GM18507 (cell line): Measurements from ENCODE around the gene SLC26A1.
"Not testable (repeated sequence)": the region's sequence is repeated elsewhere in the genome, so short reads cannot be mapped to it uniquely, and the experiment has no call there.

Source experiments
- DNase-seq: peaks from one replicate; pipeline ENCODE4 v3.0.0; 2011; ENCODE audit warnings: low read depth; ENCODE audit not compliant: insufficient read length; ENCODE audit errors: extremely low spot score
- FAIRE-seq: peaks from 2 replicates; lab custom pipeline; 2011; peaks lifted over from hg19 to GRCh38; lab: Jason Lieb, UNC

SLC26A1 gene

DNA sequence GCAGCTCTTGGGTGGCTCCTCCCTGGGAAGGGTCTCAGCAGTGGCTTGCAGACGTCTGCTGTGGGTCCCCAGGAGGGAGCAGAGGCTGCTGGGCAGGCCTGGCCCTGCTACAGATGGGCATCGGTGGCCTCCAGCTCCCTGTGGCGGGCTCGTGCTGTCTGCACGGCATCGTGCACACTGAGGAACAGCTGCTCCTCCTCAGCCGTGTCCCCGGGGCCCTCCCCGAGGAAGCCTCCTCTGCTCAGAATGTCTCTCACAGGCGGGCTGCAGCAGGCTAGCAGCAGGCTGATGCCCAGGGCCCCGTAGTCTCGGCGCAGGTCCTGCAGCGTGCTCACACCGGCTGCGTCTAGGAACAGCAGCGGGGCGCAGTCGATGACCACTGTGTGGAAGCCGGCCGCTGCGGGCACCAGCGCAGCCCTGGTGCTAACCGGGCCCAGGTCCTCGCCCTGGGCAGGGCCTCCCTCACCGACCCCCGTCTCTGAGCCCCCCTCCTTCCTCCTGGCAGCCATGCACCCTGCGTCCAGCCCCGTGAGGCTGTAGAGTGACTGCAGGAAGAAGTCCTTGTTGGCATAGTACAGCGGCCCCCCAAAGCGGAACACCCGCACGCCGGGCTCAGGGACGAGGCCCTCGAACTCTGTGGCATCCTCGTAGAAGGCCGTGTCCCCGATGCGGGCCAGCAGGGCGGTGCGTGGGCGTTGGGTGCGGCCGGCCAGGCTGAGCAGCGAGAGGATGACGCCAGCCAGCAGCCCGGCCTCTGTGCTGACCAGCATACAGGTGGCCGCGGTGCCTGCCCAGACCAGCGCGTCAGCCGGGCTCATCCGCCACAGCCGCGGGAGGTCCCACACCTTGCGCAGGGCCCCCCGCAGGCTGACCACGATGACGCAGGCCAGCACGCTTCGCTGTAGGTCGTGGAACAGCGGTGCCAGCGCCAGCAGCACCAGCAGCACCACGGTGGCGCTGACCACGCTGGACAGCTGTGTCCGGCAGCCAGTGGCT is 4.2 kb downstream of the SLC26A1 start:
- FAIRE-seq: no peak

DNA sequence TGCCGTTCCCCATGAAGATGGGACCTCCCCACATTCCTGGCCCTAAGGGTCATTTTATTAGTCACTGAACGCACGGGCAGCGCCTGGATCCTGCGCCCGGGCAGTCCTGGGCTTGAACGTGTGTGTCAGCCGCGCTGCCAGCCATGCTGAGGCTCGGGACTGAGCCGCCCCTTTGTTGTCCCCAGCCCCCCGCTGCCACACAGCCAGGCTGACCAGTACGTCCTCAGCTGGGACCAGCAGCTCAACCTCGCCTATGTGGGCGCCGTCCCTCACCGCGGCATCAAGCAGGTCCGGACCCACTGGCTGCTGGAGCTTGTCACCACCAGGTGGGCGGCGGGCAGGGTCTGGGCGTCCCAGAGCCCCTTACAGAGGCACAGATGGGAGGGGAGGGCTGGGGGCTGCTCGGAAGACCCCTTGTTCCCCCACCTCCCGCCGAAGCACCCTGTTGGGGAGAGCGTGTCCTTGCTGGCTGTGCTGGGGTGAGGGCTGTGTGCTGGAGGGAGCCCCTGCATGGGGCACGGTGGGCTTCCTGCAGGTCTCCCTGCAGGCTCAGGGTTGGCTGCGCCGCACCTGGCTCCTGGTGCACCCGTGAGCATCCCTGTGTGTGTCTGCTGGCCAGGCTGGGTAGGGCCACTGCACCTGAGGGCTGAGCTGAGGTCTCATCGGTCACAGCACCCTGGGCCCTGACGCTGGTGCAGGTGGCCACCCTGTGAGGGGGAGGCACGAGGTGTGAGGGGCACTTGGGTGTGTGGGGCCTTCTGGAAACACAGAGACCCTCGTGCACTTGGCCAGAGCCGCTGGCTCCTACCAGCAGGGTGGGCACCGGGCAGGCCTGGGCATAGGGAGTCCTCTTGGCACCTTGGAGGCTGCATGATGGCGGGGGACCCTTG is 5.3 kb downstream of the SLC26A1 start:
- FAIRE-seq: no peak

More for the DNA sequence above, 4.2 kb downstream of the SLC26A1 start:
- DNase-seq: no peak

DNA sequence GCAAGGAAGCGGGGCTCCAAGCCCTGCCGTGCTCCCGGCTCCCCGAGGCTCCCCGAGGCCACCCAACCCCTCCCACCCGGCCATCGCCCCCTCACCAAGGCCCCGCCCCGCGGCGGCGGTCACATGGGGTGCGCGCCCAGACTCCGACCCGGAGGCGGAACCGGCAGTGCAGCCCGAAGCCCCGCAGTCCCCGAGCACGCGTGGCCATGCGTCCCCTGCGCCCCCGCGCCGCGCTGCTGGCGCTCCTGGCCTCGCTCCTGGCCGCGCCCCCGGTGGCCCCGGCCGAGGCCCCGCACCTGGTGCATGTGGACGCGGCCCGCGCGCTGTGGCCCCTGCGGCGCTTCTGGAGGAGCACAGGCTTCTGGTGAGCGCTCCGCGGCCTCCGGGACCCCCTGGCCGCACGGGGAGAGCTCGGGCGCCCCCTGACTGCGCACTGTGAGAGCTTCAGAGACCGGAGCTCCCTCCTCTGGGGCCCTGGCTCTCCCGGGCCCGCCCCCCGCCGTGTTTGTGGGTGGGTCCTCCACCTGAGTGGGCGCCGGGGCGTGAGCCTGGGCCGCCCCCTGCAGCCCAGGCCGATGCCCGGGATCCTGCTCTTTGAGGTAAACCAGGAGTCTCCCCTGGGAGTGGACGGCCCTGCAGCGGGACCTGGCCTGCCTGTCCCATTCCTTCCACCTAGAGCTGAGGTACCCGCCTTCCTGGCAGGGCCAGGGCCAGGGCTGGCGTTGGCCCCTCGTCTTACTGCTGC is 6.2 kb downstream of the SLC26A1 start, which contains the start of gene IDUA:
Gene IDUA (plus strand): TSS at position 166 of the 745 bp plus-strand sequence. CDS start 41 bp downstream, at position 207.
- FAIRE-seq (peak; percentile 54), DNase-seq (peak; percentile 67)

More for the DNA sequence above, 5.3 kb downstream of the SLC26A1 start:
- no peak for DNase-seq

DNA sequence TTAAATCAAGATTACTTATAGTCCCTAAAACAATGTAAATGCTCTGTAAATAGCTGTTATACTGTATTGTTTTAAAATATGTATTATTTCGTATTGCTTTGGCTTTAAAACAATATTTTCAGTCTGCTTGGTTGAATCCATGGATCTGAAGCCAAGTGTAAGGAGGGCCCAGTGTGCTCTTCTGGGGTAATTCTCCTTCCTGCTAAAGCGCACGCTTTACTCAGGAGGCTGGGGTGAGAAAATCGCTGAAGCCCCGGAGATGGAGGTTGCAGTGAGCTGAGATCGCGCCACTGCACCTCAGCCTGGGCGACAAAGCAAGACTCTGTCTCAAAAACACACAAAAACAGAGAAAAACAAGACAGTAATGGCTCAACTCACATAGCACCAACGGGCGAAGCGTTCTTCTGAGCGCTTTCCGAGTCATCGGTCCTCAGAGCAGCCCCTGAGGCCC is 6.8 kb downstream of the SLC26A1 start:
- no peak for FAIRE-seq
- no peak for DNase-seq

DNA sequence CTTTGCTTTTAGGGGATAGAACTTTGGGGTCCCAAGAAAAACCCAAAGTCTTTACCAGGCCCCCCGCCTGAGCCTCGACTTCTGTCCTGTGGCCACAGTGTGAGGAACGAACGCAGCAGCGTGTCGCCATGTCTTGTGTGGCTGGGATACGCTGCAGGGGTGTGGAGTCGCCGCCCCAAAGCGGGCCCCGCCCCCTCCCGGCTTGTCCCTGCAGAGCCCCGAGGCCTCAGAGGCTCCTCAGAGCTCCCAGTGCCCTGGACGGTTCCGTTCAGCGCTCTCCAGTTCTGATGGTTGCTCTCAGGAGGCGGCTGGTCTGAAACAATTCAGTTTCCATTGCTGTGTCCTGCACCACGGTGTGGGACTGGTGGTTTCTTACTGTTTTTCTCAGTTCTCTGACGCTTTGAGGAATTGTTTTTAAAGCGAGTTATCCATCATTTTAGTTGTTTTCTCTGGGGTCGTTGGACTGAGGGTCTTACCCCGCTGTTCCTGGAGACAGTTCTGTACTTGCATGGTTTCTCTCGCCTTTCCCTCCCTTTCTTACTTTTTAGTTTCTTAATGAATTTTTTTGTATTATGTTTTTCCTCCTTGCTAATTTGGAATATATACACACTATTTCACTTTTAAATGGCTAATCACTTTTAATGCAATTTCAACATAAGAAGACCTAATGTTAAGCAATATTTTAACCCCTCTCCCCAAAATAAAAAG is 7.9 kb downstream of the SLC26A1 start:
- DNase-seq: no peak
- no peak for FAIRE-seq

DNA sequence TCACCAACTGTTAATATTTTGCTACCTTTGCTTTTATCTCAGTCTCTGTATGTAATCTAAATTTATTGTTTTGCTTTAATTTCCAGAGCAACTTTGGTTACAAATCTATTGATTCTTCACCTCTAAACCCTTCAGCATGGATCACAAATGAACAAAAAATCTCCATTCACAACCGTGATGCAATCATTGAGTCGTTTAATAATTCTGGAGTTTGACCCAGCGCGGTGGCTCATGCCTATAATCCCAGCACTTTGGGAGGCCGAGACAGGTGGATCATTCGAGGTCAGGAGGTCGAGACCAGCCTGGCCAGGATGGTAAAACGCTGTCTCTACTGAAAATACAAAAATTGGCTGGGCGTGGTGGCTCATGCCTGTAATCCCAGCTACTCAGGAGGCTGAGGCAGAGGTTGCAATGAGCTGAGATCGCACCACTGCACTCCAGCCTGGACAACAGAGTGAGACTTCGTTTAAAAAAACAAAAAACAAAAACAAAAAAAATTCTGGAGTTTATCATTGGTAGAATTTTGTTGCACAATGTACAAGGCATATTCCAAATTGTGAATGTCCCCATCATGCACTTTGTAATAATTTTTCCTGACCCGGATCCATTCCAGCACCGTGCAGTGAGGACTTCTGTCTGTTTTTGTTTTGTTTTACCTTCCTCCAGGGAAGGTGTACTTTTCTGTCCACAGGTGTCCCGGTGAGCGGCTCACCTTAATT is 8.7 kb downstream of the SLC26A1 start:
- FAIRE-seq: no peak
- DNase-seq: no peak

DNA sequence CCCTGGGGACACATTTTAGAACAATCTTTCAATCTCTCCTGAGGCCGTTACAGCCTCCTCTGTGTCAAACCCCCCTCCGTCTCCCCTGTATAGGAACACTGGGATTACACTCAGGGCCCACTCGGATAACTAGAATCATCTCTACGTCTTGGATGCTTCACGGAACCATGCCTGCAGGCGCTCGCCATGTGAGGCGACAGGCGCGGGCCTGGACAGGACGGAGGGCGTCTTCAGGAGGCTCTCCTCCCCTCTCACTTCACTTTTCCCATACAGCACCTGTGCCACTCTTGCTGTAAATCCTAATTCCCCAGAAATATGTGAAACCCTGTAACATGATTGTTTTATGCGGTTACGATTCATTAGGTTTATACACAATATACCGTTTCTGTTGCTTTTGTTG is 10.4 kb downstream of the SLC26A1 start:
- no peak for FAIRE-seq
- no peak for DNase-seq

DNA sequence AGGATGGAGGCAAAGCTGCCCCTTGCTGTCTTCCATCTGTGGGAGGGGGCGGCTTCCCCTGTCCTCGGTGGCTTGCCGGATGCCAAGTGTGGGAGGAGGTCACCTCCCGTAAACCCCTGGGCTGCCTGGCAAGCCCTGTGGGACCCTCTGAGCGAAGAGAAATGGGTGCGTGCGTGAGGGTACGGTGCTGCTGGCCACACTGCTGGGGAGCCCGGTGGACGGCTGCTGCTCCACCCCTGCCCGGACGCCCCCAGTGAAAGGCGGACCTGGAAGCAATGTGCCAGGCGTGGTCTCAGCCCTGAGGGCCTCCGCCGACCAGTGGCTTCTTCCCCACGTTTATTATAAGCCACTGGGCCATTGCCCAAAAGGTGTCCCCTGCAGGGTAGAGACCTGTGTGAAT is 10.9 kb downstream of the SLC26A1 start:
- FAIRE-seq (no peak), DNase-seq (no peak)

DNA sequence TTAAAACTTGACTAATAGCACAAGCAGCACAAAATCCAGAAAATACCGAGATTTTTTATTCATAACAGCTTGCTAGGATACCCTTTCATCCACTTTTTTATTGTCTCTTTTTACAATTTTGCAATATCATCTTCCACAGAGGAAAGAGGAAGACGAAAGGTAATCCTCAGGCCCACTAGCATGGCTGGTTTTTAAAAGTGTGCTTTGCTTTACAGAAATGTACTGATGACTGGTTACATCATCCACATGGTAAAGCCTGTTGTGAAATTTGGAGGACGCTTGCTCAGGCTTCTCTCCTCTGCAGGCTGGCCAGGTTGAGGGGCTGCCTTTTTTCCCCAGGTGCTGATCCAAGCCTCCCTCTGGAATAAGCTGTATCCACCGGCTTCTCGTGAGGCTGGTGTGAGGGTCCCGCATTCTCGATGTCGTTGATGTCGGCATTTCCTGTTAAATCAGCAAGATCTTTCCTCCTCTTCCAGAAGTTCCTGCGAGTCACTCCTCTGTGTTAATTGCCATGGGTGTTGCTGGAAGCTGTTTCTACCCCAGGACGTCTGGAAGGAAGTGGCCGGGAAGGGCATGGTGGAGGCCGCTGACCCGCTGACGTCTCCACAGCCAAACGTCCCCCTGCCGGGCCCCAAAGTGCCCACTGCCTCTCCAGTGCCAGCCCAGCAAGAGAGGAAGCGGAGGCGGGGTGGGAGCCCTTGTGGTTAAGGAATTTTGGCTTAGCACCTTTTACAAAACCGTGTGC is 14.1 kb downstream of the SLC26A1 start:
- DNase-seq (no peak), FAIRE-seq (no peak)

DNA sequence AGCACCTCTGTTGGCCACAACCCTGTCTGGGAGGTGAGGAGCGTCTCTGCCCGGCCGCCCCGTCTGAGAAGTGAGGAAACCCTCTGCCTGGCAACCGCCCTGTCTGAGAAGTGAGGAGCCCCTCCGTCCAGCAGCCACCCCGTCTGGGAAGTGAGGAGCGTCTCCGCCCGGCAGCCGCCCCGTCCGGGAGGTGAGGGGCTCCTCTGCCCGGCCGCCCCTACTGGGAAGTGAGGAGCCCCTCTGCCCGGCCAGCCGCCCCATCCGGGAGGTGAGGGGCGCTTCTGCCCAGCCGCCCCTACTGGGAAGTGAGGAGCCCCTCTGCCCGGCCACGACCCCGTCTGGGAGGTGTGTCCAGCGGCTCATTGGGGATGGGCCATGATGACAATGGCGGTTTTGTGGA is 17.2 kb downstream of the SLC26A1 start:
- DNase-seq, FAIRE-seq: not testable (repeated sequence)

DNA sequence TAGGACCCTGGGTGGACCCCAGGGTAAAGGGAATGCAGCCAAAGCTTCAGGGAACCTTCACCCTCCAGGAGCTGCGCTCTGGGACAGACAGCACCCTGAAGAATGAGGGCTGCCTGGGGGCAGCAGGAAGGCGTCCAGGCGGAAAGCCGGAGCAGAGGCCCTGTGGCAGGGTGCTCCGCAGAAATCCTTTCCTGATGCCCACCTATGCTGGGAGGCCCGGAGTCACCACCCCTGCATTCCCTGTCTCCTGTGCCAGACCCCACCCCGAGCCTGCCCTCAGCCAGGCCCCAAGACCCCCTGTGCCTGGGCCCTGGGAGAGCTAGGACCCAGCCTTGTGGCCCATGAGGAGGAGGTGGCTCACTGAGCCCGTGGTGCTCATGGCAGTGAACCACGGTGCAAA is 18.5 kb downstream of the SLC26A1 start:
- FAIRE-seq: no peak
- no peak for DNase-seq

DNA sequence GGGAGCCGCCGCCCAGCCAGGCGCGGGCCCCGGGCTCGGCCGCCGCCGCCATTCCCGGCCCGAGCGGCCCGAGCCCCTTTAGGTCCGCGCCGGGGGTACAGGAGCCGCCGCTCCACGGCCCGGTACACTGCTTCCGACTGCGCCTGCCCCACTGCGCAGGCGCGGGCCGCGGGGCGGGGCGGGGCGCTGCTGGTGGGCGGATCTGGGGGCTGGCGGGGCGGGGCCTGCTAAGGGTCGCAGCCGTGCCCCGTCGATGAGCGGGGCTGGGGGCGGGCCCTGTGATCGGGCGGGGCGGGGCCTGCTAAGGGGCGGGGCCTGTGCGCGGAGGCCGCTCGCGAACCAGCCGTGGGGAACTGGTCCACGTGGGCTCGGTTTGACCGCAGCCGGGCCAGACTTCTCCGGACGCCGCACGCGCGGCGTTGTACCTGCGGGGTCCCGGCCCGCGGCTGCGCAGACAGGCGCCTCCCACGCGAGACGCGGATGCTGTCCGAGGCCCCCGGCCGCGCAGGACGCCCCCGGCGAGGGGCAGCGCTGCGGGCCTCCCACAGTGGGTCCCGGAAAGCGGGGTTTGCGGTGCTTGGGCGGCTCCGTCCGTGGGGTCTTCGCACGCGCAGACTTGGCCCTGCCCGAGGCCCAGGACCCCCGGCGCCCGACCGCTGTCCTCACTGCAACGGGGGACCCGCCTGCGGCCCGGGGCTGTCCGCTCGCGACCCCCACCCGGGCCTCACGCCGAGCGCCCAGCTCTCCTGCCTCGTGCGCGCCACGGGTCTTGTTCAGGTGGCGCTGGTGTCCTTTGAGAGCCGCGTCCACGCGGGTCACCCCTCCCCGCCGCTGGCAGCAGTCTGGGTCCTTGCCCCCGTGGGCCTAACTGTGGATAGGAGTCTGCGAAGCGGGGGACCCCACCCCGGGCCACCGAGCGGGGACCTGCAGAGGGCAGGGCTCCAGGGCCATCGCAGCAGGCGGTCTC is 19.5 kb downstream of the SLC26A1 start, which contains the start of gene DGKQ:
Gene DGKQ (minus strand): TSS at position 139 of the 967 bp plus-strand sequence. CDS start 87 bp downstream, at position 52.
- FAIRE-seq: peak; percentile 77
- peak; percentile 98 for DNase-seq

DNA sequence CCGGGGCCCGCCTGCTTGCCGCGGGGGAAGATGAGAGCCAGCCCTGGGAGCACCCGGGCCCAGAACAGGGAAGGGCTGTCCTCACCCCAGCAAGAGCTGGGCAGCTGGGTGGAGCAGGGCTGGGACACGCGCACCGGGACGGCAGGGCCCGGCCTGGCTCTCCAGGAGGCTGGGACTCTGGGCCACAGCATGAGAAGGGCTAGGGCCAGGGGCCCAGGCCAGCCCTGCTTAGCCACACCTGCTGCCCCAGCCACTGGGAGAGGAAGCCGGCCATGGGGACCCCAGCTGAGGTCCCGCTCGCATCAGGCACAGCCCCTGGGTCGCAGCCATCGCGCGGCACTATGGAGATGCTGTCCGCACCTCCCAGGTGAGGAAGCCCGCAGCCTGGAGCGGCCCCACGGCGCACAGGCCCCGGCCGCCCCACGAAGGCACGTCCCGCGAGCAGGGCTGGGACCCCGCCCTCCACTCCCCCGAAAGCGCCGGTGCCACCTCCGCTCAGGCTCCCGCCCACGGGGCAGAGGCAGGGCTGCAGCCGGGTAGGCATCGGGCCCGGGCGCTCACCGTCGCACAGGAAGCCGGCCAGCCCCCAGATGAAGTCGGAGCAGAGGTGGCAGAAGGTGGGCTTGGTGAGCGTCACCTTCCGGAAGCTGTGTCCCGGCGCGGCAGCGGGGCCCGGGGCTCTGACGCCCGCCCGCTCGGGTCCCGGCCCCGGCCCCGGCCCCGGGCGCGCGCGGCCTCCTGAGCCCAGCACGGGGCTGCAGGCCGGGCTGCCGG is 20.4 kb downstream of the SLC26A1 start:
- DNase-seq: peak; percentile 23
- FAIRE-seq: no peak

DNA sequence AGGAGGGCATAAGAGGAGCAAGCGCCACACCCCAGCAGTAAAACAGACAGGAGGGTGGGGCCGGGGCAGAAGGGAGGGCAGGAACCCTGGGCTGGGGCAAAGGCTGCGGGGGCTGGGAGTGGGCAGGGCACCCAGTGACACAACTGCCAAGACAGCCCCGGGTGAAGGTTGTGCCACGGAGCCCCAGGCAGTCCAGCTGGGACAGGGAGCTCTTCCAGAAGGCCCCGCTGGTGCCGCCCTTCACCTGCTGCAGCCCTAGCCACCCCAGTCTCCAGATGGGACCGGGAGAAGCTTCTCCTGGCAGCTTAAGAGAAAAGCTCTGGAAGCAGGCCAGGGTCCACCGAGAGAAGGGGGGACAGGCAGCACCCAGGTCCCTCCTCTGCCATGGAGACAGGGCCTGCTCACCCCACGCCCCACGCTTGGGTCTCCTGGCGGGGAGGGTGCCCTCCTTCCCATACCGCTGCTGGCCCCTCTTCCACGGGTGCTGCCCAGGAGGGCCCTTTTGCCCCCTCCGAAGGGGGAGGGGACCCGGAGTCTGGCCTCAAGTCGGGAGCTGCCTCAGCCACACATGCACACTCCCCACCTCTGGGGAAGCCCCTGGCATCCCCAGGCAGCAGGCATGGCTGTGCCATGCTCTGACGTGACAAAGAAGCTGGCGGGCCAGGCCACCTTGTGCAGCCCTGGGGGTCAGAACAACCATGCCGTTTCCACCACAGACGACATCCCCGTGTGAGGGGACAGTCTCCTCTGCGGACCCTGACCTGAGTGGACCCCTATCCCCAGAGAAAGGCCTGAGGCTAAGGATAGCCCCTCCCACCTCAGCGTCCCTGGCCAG is 21.3 kb downstream of the SLC26A1 start:
- DNase-seq (no peak), FAIRE-seq (no peak)
